Coronary artery (tissue), 2 donors: ENCODE data around the gene MTHFD1L.

Source experiments
- DNase-seq: peaks from one replicate; pipeline ENCODE4 v3.0.0-alpha.2; 2017; ENCODE audit warnings: low spot score
- H3K27ac ChIP-seq, 2 donors: fragments of 200-600 bp; sonication (generic); one replicate each; pipeline ENCODE4 v1.5.1; 2016 to 2019
- H3K4me3 ChIP-seq: fragments of 200-600 bp; sonication (generic); 2 replicates; pipeline ENCODE4 v1.5.1; 2016; ENCODE audit warnings: mild to moderate bottlenecking, moderate library complexity
- TF ChIP-seq, protein P1 (sequence below): fragments of 200-600 bp; sonication (generic); IDR thresholded peaks from one replicate; pipeline ENCODE4 v1.5.1; 2019; ENCODE audit warnings: antibody characterized with exemption

The MTHFD1L gene

DNA sequence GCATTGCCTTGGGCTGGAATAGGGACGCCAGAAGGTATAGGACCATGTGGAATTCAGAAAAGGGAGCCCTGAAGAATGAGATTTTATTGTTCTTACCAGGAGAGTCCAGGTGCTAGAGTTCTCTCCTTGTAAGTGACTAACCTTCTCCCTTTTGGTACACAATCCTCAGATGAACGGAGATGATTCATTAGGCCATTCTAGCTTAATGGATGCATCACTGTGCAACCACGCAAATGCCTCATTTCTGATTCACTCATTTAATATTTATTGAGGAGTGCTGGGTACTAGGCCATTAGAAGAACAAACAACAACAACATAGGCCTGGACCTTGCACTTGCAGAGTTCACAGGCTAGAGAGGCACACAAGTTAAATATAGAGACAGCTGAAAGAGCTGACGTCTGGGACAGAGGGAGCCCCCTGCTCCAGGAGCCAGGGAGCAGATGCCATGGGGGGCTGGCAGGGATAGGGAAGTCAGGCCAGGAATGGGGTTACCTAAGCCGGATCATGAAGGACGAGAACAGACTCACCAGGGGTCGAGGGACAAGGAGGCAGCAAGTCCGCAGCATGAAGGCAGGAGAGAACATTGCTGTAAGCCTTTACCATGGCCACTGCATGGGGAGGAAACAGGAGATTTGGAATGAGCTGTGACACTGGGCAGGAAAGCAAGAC, 194.7 kb downstream of the MTHFD1L start:
- no peak for DNase-seq
- TF ChIP-seq, protein P1, sequence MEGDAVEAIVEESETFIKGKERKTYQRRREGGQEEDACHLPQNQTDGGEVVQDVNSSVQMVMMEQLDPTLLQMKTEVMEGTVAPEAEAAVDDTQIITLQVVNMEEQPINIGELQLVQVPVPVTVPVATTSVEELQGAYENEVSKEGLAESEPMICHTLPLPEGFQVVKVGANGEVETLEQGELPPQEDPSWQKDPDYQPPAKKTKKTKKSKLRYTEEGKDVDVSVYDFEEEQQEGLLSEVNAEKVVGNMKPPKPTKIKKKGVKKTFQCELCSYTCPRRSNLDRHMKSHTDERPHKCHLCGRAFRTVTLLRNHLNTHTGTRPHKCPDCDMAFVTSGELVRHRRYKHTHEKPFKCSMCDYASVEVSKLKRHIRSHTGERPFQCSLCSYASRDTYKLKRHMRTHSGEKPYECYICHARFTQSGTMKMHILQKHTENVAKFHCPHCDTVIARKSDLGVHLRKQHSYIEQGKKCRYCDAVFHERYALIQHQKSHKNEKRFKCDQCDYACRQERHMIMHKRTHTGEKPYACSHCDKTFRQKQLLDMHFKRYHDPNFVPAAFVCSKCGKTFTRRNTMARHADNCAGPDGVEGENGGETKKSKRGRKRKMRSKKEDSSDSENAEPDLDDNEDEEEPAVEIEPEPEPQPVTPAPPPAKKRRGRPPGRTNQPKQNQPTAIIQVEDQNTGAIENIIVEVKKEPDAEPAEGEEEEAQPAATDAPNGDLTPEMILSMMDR, result no peak
- Histone ChIP-seq H3K4me3 (no peak overlapping the region), H3K27ac (peak overlapping the region; percentile 8 to 73)

DNA sequence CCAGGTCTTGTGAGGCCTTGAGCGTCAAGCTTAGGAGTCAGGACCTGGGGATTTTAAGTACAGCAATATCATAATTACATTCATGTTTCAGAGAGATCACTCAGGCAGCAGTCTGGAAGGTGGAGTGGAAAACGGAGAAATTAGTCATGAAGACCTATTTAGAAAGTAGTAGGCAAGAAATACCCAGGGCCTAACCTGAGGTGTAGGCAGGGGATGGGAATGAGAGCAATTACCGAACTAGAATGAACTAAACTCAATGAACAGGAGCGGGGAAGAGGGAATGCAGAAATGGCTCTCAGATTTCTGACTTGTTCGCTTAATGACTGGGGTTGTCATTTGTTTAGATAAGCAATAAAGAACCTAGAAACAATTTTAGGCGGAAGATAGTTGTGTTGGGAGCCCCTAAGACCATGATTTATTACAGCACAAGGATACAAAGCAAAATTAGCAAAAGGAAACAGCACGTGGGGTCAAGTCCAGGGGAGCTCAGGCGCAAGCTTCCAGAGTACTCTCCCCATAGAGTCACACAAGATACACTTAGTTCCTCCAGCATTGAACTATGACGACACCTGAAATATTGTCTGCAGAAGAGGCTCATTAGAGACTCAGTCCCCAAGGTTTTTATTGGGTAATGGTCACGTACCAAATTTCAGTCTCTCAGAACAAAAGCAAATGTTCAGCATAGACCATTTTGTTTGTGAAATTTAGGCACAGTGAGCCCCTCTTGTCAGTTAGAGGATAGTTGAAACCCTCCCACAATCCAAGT, 195.4 kb downstream of the MTHFD1L start:
- Histone ChIP-seq H3K4me3 (no peak overlapping the region), H3K27ac (peak overlapping the region; percentile 8 to 45)
- TF ChIP-seq, protein P1, result no peak
- DNase-seq, result no peak

DNA sequence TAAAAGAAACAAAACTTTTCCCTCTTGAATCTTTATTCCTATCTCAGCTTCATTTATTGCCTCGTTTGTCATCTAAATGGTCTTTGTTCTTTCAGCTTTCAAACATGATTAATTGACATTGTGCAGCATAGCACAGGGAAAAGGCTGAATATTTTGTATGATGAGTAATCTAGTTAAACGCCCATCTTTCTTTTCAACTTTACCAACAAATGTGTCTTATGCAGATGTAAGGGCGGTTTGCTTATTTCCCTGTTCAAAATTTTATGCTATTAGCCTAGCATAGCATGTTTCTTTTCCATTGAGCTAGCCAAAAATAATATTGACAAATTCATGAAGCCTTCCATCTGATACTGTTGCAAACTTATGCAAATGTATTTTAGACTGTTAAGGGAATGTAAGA, 197.8 kb downstream of the MTHFD1L start:
- H3K27ac ChIP-seq, result peak overlapping the region; percentile 12 to 62
- TF ChIP-seq, protein P1, result no peak
- no peak for DNase-seq
- H3K4me3 ChIP-seq, result no peak overlapping the region

GRCh38 chr6:151063842-151064647, 198.5 kb downstream of the MTHFD1L start:
- TF ChIP-seq, protein P1, result no peak
- no peak overlapping the region for H3K4me3 ChIP-seq
- peak overlapping the region; percentile 40 to 62 for H3K27ac ChIP-seq
- DNase-seq, result no peak

DNA sequence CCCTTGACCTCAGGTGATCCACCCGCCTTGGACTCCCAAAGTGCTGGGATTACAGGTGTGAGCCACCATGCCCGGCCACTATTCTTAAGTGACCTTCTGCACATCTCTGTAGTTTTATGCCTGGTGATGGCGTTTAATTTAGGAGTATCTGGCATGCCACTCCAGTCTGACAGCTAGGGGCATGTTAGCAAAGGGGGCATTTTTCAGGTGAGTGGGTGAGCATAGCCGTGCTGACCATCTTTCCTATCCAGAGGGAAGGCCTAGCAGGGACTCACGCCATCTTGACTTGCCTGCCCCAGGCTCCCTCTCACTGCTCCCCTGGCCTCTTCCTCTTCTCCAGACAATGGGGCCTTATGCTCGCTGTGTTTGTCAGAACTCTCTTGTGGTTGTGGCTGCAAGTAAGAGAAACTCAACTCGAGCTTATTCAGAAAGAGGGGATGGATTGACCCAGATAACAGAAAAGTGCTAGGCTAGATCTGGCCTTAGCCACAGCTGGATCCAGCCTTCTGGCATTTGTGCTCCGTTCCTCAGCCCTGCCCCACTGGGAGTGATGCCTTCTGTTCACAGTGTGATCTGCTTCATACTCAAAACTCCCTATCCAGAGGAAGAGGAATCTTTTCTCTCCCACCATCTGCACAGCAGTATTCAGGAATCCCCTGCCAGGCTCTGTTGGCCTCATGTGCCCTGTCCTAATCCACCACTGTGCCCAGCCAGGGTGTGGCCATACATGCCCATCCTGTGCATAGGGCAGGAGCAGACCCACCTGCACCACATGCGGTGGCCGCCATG, 199.7 kb downstream of the MTHFD1L start:
- peak overlapping the region; percentile 54 to 62 for H3K27ac ChIP-seq
- TF ChIP-seq, protein P1, result no peak

More for the DNA sequence above, 199.7 kb downstream of the MTHFD1L start:
- DNase-seq, result no peak
- no peak overlapping the region for H3K4me3 ChIP-seq
